C4-2B (cell line): ENCODE data around the gene LCN10.

Source experiments
- H3K27ac ChIP-seq: fragments of 450-650 bp; 2 replicates; pipeline ENCODE4 v1.5.1; 2017
- CTCF ChIP-seq: fragments of 450-650 bp; conservative IDR thresholded peaks from 2 replicates; pipeline ENCODE4 v1.5.1; 2017; ENCODE audit warnings: mild to moderate bottlenecking
- ZFX ChIP-seq: fragments of 450-650 bp; IDR thresholded peaks from 2 replicates; pipeline ENCODE4 v1.6.1; 2017

Gene LCN10

GRCh38 chr9:136724772-136725171 is 18.0 kb downstream of the LCN10 start:
- H3K27ac ChIP-seq: peak overlapping the region; percentile 97
- TF ChIP-seq CTCF: no peak
- TF ChIP-seq ZFX: no peak

GRCh38 chr9:136723989-136724388 is 18.8 kb downstream of the LCN10 start:
- TF ChIP-seq CTCF (no peak), ZFX (no peak)
- no peak overlapping the region for H3K27ac ChIP-seq

- no peak overlapping the region for H3K27ac ChIP-seq
- TF ChIP-seq ZFX: no peak
- TF ChIP-seq CTCF: no peak
These were observed 19.3 kb downstream of the LCN10 start for GRCh38 chr9:136723362-136723976.

- no peak overlapping the region for H3K27ac ChIP-seq
- TF ChIP-seq ZFX (no peak), CTCF (no peak)
These were observed 19.8 kb downstream of the LCN10 start for GRCh38 chr9:136722969-136723356.

- TF ChIP-seq ZFX: no peak
- TF ChIP-seq CTCF: no peak
- H3K27ac ChIP-seq: no peak overlapping the region
These were observed 20.4 kb downstream of the LCN10 start for GRCh38 chr9:136722093-136722968.

GRCh38 chr9:136721339-136722092 is 21.2 kb downstream of the LCN10 start:
- no peak overlapping the region for H3K27ac ChIP-seq
- TF ChIP-seq ZFX (no peak), CTCF (no peak)
